PFSK-1 (cell line): ENCODE data around the gene NOX3.

Experiments used
- FOXP2 ChIP-seq: optimal IDR thresholded peaks from 2 replicates; pipeline ENCODE3; 2011; ENCODE audit warnings: borderline replicate concordance, control low read depth, inconsistent platforms; ENCODE audit not compliant: insufficient read depth; ENCODE audit errors: extremely low read length, extremely low read depth
- POLR2AphosphoS5 ChIP-seq: IDR thresholded peaks from 2 replicates; pipeline ENCODE4 v1.6.1; 2012; ENCODE audit warnings: low read depth, mild to moderate bottlenecking, control low read depth, low read length, moderate library complexity
- SIN3A ChIP-seq: IDR thresholded peaks from 2 replicates; pipeline ENCODE4 v1.6.1; 2012; ENCODE audit warnings: mild to moderate bottlenecking, low read length, moderate library complexity, borderline replicate concordance; ENCODE audit not compliant: insufficient read depth
- TAF1 ChIP-seq: IDR thresholded peaks from 2 replicates; pipeline ENCODE4 v1.6.1; 2012; ENCODE audit warnings: low read length, control low read depth, borderline replicate concordance; ENCODE audit not compliant: insufficient read depth
- TF ChIP-seq, protein P1 (sequence below), 2 experiments: IDR thresholded peaks; 2 replicates each; pipeline versions ENCODE4 v1.6.1 to v1.8.0; 2011 to 2012; ENCODE audit warnings: low read depth in 2 of 2, low read length in 2 of 2, control low read depth in 1 of 2, inconsistent platforms in 1 of 2, mild to moderate bottlenecking in 1 of 2, moderate library complexity in 1 of 2; ENCODE audit not compliant: insufficient read depth in 1 of 2

The NOX3 gene

DNA sequence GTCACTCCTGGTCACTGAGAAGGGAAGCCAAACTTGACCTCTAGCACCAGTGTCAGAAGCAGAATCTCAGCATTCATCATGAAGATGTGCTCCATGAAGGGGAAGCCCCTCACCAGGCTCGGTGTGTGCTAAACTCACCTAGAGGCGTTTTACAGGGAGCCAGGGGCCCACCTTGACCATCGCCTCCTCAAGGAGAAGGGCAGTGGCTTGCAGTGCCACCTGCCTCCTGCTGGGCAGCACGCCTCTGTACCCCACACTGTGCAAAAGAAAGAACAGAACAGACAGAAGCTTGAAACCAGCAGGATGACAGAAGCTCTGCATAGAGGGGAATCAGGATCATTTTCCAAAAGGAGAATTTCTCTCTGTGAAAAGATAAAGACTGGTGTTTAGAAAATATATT lies 39.7 kb downstream of the NOX3 start:
- no peak for TF ChIP-seq POLR2AphosphoS5
- no peak for TF ChIP-seq TAF1
- no peak for TF ChIP-seq SIN3A
- TF ChIP-seq, protein P1, sequence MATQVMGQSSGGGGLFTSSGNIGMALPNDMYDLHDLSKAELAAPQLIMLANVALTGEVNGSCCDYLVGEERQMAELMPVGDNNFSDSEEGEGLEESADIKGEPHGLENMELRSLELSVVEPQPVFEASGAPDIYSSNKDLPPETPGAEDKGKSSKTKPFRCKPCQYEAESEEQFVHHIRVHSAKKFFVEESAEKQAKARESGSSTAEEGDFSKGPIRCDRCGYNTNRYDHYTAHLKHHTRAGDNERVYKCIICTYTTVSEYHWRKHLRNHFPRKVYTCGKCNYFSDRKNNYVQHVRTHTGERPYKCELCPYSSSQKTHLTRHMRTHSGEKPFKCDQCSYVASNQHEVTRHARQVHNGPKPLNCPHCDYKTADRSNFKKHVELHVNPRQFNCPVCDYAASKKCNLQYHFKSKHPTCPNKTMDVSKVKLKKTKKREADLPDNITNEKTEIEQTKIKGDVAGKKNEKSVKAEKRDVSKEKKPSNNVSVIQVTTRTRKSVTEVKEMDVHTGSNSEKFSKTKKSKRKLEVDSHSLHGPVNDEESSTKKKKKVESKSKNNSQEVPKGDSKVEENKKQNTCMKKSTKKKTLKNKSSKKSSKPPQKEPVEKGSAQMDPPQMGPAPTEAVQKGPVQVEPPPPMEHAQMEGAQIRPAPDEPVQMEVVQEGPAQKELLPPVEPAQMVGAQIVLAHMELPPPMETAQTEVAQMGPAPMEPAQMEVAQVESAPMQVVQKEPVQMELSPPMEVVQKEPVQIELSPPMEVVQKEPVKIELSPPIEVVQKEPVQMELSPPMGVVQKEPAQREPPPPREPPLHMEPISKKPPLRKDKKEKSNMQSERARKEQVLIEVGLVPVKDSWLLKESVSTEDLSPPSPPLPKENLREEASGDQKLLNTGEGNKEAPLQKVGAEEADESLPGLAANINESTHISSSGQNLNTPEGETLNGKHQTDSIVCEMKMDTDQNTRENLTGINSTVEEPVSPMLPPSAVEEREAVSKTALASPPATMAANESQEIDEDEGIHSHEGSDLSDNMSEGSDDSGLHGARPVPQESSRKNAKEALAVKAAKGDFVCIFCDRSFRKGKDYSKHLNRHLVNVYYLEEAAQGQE (IDR thresholded peaks at IDR 0.05; ENCODE audit: insufficient read depth in 1 of 2, low read depth in 2 of 2, low read length in 2 of 2): no peak
- no peak for TF ChIP-seq FOXP2

DNA sequence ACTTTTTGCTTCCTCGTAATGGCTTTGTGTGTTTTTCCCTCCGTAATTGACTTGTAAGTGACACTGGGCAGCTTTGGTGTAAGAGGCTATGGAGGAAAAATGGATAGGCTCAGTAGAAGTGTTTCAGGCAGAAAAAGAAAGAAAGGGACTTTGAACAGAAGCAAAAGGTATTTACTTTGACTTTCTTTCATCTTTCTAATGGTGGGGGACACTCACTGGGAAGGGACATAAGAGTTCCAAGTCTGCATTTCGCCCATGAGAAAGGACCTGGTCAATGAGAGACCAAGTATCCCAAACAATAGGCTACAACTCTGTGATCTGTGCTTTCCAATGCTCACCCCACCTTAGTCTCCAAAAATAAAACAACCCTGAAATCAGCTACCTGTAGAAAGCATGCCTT lies 41.6 kb downstream of the NOX3 start:
- TF ChIP-seq FOXP2 (no peak), SIN3A (no peak), POLR2AphosphoS5 (no peak), TAF1 (no peak)
- TF ChIP-seq, protein P1 (IDR thresholded peaks at IDR 0.05; ENCODE audit: insufficient read depth in 1 of 2, low read depth in 2 of 2, low read length in 2 of 2): no peak

DNA sequence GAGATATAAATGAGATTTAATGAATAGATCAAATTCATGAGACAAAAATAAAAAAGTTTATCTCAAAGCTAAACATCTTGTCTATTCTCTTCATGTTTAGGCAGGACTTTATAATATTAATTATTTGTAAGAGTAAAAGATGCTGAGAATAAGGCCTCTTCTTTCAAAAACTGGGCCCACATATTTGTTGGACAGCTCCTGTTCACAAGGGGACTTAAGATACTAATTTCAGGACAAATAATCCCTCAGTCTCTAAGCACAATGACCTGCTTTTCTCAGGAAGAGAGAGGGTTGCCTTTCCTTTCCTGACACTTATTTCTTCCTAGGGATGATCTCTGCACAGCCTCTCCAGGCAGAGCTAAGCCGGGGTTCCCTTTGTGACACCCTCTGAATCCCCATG lies 43.3 kb downstream of the NOX3 start:
- TF ChIP-seq, protein P1 (IDR thresholded peaks at IDR 0.05; ENCODE audit: insufficient read depth in 1 of 2, low read depth in 2 of 2, low read length in 2 of 2): peak; percentile 77 to 87
- no peak for TF ChIP-seq POLR2AphosphoS5
- TF ChIP-seq TAF1: no peak
- TF ChIP-seq FOXP2: no peak
- no peak for TF ChIP-seq SIN3A

DNA sequence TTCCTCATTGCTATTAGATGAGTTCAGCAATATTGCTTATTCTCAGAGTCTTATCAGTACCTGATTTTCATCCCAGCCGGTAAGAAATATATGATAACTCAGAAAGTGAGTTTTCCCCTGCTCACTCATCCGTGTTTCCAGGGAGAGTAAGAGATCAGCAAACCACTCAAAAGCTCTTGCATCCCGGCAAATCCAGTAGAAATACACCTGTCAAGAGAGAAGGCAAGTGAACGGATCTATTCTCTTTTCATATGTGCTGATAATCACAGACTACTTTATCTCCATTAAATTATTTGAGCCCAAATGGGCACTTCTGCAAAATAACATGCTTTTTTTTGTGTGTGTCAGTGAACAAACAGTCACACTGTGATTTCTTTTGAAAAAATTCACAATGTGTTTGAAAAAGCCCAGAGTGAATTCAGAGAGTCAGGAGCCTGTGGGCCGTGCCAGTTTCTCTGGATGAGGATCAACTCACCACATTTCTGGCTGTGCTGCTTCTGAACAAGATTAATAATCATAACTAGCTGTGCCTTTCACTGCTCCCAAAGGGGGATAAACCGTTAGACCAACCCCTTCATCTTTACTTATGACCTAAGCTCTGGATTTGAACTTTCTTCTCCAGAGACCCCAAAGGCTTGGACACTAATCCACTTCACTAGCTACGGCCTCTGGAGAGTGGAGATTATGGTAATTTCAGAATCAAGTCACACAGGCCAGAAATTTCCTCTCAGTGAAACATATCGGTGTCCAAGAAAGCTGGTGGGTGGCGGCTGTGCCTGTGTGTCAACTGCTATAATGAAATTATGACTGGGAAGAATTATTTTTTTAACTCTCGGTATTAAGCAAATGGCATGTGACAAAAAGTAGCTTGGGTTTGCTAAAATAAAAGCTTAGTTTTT lies 44.2 kb downstream of the NOX3 start:
- TF ChIP-seq TAF1 (no peak), POLR2AphosphoS5 (no peak), SIN3A (no peak), FOXP2 (no peak)
- TF ChIP-seq, protein P1 (IDR thresholded peaks at IDR 0.05; ENCODE audit: insufficient read depth in 1 of 2, low read depth in 2 of 2, low read length in 2 of 2): no peak
